Astrocyte (in vitro differentiated cells and primary cell): ENCODE data around the gene TICAM1. TPM values are rescaled to one million over a fixed set of nuclear protein-coding genes. Genes with fewer than 3 reads are reported as not detected.
"Not testable (repeated sequence)": the region's sequence is repeated elsewhere in the genome, so short reads cannot be mapped to it uniquely, and the experiment has no call there.

Source experiments
- DNase-seq: peaks from one replicate; pipeline ENCODE4 v3.0.0-alpha.2; 2010; ENCODE audit warnings: low read depth
- FAIRE-seq: peaks from 2 replicates; lab custom pipeline; 2011; peaks lifted over from hg19 to GRCh38; lab: Jason Lieb, UNC
- H2AFZ ChIP-seq: 2 replicates; pipeline ENCODE4 v1.6.0; 2012; ENCODE audit warnings: low read depth, low read length, inconsistent platforms
- H3K27ac ChIP-seq: 2 replicates; pipeline ENCODE4 v1.5.1; 2011; ENCODE audit warnings: low read depth, low read length, inconsistent platforms
- H3K27me3 ChIP-seq: 2 replicates; pipeline ENCODE4 v1.6.0; 2011; ENCODE audit warnings: low read length, inconsistent platforms; ENCODE audit not compliant: insufficient read depth
- H3K36me3 ChIP-seq: 2 replicates; pipeline ENCODE4 v1.5.1; 2011; ENCODE audit warnings: low read length, inconsistent platforms; ENCODE audit not compliant: insufficient read depth
- H3K4me1 ChIP-seq: 2 replicates; pipeline ENCODE4 v1.5.1; 2011; ENCODE audit warnings: low read length, inconsistent platforms; ENCODE audit not compliant: insufficient read depth
- H3K4me2 ChIP-seq: 2 replicates; pipeline ENCODE4 v1.6.0; 2012; ENCODE audit warnings: low read length, inconsistent platforms
- H3K4me3 ChIP-seq: 2 replicates; pipeline ENCODE4 v1.5.1; 2011; ENCODE audit warnings: low read depth, mild to moderate bottlenecking, low read length, inconsistent platforms; ENCODE audit not compliant: insufficient read depth
- H3K79me2 ChIP-seq: 2 replicates; pipeline ENCODE4 v1.6.0; 2012; ENCODE audit warnings: mild to moderate bottlenecking, low read length, inconsistent platforms; ENCODE audit not compliant: insufficient read depth
- H3K9ac ChIP-seq: 2 replicates; pipeline ENCODE4 v1.6.0; 2012; ENCODE audit warnings: mild to moderate bottlenecking, low read length, inconsistent platforms
- H3K9me3 ChIP-seq: 2 replicates; pipeline ENCODE4 v1.5.1; 2012; ENCODE audit warnings: low read depth, mild to moderate bottlenecking, low read length, inconsistent platforms; ENCODE audit not compliant: insufficient read depth
- H4K20me1 ChIP-seq: 2 replicates; pipeline ENCODE4 v1.6.0; 2012; ENCODE audit warnings: low read length, inconsistent platforms; ENCODE audit not compliant: insufficient read depth
- H3K27ac Mint-ChIP-seq: one replicate; pipeline ENCODE4 v1.8.0; 2021; ENCODE audit warnings: mild to moderate bottlenecking, mixed read lengths; ENCODE audit not compliant: unreplicated experiment
- H3K27me3 Mint-ChIP-seq: one replicate; pipeline ENCODE4 v1.8.0; 2021; ENCODE audit warnings: low read depth, mixed read lengths; ENCODE audit not compliant: unreplicated experiment
- H3K36me3 Mint-ChIP-seq: one replicate; pipeline ENCODE4 v1.8.0; 2021; ENCODE audit warnings: low read depth, mixed read lengths; ENCODE audit not compliant: unreplicated experiment
- H3K4me1 Mint-ChIP-seq: one replicate; pipeline ENCODE4 v1.8.0; 2021; ENCODE audit warnings: low read depth, mixed read lengths; ENCODE audit not compliant: unreplicated experiment
- H3K4me3 Mint-ChIP-seq: one replicate; pipeline ENCODE4 v1.8.0; 2021; ENCODE audit warnings: mild to moderate bottlenecking, moderate library complexity, mixed read lengths; ENCODE audit not compliant: unreplicated experiment
- H3K9me3 Mint-ChIP-seq: one replicate; pipeline ENCODE4 v1.8.0; 2021; ENCODE audit warnings: mild to moderate bottlenecking, mixed read lengths; ENCODE audit not compliant: unreplicated experiment
- CTCF ChIP-seq: IDR thresholded peaks from 2 replicates; pipeline ENCODE4 v1.5.1; 2011; ENCODE audit warnings: low read depth, mild to moderate bottlenecking, inconsistent platforms, low read length, moderate library complexity; ENCODE audit not compliant: insufficient read depth
- EZH2 ChIP-seq: IDR thresholded peaks from 2 replicates; pipeline ENCODE4 v1.6.1; 2012; ENCODE audit warnings: mild to moderate bottlenecking, low read length, inconsistent platforms; ENCODE audit not compliant: insufficient read depth
- total RNA-seq: library from RNA; stranded (reverse); gene quantifications from 2 replicates; pipeline ENCODE4 v1.2.1, GENCODE V29; 2021

TICAM1 gene
- total RNA-seq, 1 donor from 2014 or later, result 10.0 TPM

GRCh38 chr19:4847190-4847973 lies 15.9 kb upstream of the TICAM1 start:
- no peaks in the 10 kb centered on the region for H3K27me3 Mint-ChIP-seq
- DNase-seq (no peak), FAIRE-seq (no peak)
- H3K4me1 Mint-ChIP-seq, result no peaks in the 10 kb centered on the region
- Histone ChIP-seq H3K9ac (no peak overlapping the region), H3K4me2 (no peak overlapping the region), H4K20me1 (peaks cover 13% of the 10 kb centered on the region), H3K4me3 (no peak overlapping the region), H3K36me3 (peaks cover 31% of the 10 kb centered on the region), H3K79me2 (peaks cover 2% of the 10 kb centered on the region), H2AFZ (no peak overlapping the region), H3K27ac (no peak overlapping the region), H3K27me3 (no peaks in the 10 kb centered on the region), H3K9me3 (no peaks in the 10 kb centered on the region), H3K4me1 (peaks cover 2% of the 10 kb centered on the region)
- H3K36me3 Mint-ChIP-seq, result peaks cover 22% of the 10 kb centered on the region
- H3K27ac Mint-ChIP-seq, result no peak overlapping the region
- no peak overlapping the region for H3K4me3 Mint-ChIP-seq
- H3K9me3 Mint-ChIP-seq, result no peaks in the 10 kb centered on the region
- TF ChIP-seq CTCF (no peak), EZH2 (no peak)

GRCh38 chr19:4845975-4846374 lies 14.5 kb upstream of the TICAM1 start:
- not testable (repeated sequence) for H4K20me1 ChIP-seq, H3K27me3 Mint-ChIP-seq, H3K79me2 ChIP-seq, H3K4me3 Mint-ChIP-seq, H3K4me3 ChIP-seq, H3K4me1 Mint-ChIP-seq, H3K4me1 ChIP-seq, H3K9me3 Mint-ChIP-seq, H3K9ac ChIP-seq, H2AFZ ChIP-seq, H3K9me3 ChIP-seq, FAIRE-seq, H3K27ac Mint-ChIP-seq, H3K27me3 ChIP-seq
- peaks cover 24% of the 10 kb centered on the region for H3K36me3 ChIP-seq
- peaks cover 23% of the 10 kb centered on the region for H3K36me3 Mint-ChIP-seq
- peak overlapping the region; percentile 26 for H3K27ac ChIP-seq
- peak; percentile 48 for DNase-seq
- H3K4me2 ChIP-seq, result peak overlapping the region; percentile 30

- no peak overlapping the region for H3K9ac ChIP-seq
- FAIRE-seq, result no peak
These were observed 13.1 kb upstream of the TICAM1 start for GRCh38 chr19:4844348-4845179.

More at GRCh38 chr19:4844348-4845179, 13.1 kb upstream of the TICAM1 start:
- H3K9me3 Mint-ChIP-seq, result no peaks in the 10 kb centered on the region
- Histone ChIP-seq H3K4me1 (peaks cover 7% of the 10 kb centered on the region), H3K27ac (no peak overlapping the region), H2AFZ (no peak overlapping the region), H3K36me3 (peaks cover 27% of the 10 kb centered on the region), H3K79me2 (no peaks in the 10 kb centered on the region), H3K27me3 (no peaks in the 10 kb centered on the region), H3K9me3 (no peaks in the 10 kb centered on the region), H3K4me3 (no peak overlapping the region), H4K20me1 (peaks cover 5% of the 10 kb centered on the region), H3K4me2 (no peak overlapping the region)
- DNase-seq, result no peak
- no peak for TF ChIP-seq CTCF
- no peak for TF ChIP-seq EZH2
- no peak overlapping the region for H3K4me3 Mint-ChIP-seq
- H3K36me3 Mint-ChIP-seq, result peaks cover 29% of the 10 kb centered on the region
- peaks cover 7% of the 10 kb centered on the region for H3K4me1 Mint-ChIP-seq
- H3K27ac Mint-ChIP-seq, result no peak overlapping the region
- H3K27me3 Mint-ChIP-seq, result no peaks in the 10 kb centered on the region
